ENCODE measurements around the gene TEFM.
"Not testable (repeated sequence)": the region's sequence is repeated elsewhere in the genome, so short reads cannot be mapped to it uniquely, and the experiment has no call there.

TEFM gene

DNA sequence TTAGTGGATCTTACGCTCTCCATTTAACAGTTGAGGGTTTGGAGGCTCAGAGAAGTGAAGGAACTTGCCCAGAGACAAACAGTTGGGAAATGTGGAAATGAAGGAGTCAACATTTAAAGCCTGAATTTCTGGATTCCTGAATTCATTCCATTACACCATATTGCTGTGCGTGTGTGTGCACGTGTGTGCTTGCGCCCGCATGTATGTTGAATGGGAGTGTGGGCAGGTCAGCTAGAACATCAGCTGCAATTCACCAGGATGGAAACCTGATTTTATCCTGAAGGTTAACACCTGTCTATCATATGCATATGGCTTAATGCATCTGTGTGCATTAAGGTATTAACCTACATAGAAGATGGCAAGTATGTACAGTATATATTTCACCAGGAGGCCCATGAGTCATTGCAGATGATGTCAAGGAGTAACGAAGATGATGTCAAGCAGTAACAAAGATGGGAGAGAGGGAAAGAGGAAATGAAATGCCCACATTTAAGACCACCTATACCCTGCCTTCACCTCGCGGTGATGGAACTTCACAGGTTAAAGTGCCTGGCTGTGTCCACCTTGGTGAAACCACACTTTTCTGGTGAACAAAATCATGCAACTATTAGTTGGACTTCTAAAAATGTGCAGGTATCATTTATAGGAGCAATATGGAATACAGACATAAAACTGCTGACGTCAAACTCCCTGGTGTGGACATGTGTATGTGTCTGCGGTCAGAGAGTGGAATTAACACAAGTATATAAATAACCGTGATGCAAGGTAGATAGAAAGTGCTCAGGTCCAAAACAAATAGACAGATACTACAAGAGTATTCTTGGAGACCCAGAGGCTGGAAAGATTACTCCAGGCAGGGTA is 14.9 kb upstream of the TEFM start:
- DNase-seq (ENCODE audit: low read depth) = no peak

DNA sequence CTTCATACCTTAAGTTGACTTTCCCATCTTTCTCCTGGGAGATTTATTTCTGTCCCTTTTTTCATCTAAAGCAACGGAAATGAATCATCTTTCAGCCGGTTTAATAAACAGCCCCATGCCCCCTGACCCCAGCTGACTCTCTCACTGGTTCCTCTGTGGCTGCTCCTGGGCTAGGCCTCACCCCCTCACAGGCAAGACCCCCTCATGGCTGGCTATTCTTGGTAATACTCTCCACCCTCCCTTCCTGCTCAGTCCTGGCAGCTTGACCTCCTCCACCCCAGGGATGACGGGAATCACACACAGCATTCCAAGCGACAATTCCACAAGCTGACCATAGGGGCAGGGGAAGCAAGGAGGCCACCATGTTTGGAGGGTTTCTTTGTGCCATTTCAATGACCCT is 14.2 kb upstream of the TEFM start:
- DNase-seq (ENCODE audit: low read depth) = no peak

DNA sequence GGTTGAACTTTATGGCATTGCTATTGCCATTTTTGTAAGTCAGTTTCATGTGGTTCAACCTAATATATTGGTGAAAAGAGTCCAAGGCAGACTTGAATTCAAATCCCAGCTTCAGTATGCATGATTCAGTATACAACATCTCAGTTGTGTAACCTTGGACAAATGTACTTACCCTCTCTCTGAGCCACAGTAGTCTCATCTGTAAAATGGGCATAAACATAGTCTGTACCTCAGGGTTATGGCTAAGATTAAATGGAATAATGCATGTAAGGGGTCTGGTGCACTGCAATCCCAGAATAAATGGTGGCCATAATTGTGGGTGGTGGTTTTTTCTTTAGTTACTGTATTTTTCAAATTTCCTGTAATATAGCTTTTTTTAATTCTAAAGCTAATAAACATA is 11.0 kb upstream of the TEFM start:
- DNase-seq (ENCODE audit: low read depth) = no peak

DNA sequence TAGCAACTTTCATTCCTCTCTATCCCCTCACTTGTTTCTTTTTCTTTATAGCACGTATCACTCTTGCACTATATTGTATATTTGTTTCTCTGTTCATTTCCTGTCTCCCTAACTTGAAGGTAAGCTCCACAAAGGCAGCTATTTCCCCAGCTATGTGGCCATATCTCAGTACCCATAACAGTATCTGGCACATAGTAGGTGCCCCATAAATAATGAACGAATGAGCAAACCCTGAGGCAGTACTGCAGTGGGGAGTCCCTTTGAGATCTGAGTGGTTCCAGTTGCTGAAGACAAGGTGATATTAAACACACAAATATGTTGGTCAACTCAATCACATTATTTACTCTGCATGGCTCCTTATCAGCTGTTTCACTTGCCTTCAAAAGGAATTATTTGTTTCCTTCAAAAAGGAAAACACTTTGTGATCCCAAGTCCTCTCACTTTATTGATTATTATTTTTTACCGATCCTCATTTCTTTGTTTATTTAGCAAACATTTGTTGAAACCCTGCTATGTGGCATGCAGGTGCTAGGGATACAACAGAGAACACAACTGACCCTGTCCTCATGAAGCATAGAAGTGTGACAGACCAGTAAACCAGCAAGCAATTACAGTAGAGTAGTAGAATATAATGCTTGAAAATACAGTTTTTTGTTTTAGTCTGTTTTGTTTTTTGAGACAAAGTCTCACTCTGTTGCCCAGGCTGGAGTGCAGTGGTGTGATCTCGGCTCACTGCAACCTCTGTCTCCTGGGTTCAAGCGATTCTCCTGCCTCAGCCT is 10.0 kb upstream of the TEFM start:
- DNase-seq (ENCODE audit: low read depth) = no peak

DNA sequence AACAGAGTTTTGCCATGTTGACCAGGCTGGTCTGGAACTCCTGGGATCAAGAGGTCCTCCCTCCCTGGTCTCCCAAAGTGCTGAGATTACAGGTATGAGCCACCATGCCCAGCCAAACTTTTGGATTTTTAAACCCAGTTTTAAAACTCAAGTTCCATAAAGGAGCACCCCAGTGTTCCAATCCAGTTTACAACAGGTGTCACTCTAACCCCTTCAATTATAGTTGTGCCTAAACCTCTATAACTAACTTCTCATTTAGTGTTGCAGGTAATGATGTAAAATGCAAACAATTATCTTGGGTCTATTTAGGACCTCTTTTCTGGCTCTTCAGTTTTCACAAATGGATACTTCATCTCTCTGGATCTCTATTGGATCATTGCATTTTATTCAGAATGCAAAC is 7.9 kb upstream of the TEFM start:
- no peak for DNase-seq (ENCODE audit: low read depth)

DNA sequence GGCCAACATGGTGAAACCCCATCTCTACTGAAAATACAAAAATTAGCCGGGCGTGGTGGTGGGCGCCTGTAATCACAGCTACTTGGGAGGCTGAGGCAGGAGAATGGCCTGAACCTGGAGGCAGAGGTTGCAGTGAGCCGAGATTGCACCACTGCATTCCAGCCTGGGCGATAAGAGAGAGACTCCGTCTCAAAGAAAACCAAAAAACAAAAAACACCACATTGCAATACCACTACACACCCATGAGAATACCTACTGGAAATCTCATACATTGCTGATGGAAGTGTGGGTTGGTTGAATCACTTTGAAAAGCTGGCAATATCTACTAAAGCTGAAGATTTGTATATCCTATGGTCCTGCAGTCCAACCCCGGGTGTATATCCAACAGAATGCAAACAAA is 4.1 kb upstream of the TEFM start:
- DNase-seq (ENCODE audit: low read depth) = not testable (repeated sequence)

DNA sequence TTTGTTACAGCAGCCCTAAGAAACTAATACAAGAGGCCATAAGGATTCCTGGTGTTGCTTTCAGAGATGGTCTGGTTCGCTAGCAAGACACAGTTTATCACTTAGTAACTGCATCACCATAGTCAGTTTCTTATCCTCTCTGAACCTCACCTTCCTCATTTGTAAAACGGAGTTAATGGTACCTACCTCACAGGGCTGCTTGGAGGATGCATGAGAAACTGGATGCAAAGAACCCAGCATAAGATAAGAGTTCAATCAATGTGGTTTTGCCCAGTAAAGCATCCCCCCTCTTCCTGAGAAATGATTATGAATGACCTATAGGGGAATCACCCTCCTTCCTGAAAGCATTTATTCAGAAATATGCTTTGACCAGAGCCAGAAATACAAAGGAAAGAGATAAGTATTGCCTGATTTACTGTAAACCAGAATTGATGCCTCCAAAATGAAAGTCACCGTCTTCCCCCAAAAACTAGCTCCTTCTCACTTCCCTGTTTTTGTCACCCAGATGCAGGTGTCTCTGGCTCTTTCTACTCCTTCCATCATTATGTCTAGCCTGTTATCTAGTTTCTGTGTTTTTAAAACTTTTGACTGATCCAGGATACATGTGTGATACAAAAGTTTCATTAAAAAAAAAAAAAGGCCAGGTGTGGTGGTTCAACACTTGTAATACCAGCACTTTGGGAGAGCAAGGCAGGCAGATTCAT is 2.8 kb upstream of the TEFM start:
- DNase-seq (ENCODE audit: low read depth) = no peak

DNA sequence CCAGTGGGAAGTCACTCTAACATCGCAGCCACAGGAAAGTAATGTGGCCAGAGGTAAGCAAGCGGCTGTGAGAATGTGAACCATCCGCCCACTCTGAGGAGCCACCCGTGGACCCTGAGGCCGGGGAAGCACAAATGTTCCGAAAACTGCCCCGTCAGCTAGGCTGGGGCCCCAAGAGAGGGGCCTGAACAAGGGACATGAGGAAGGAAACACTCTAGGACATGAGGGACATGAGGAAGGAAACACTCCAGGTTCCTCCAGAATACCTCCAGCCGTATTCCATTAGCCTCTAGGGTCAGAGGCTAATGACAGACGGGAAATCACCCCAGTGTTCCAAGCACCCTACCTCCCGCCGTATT is 317 bp downstream of the TEFM start:
- peak; percentile 3 for DNase-seq (ENCODE audit: low read depth)

DNA sequence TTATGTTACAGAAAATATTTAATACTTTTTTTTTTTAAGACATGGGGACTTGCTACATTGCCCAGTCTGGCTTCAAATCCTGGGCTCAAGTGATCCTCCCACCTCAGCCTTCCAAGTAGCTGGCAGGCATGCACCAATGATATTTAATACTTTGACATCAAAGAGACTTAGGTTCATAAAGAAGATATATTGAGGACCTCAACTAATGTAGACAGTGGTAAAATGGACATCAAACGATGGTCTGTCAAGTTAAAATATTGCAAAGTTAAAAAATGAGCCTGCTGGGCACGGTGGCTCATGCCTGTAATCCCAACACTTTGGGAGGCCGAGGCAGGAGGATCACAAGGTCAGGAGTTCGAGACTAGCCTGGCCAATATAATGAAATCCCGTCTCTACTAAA is 8.7 kb downstream of the TEFM start:
- DNase-seq (ENCODE audit: low read depth) = no peak

DNA sequence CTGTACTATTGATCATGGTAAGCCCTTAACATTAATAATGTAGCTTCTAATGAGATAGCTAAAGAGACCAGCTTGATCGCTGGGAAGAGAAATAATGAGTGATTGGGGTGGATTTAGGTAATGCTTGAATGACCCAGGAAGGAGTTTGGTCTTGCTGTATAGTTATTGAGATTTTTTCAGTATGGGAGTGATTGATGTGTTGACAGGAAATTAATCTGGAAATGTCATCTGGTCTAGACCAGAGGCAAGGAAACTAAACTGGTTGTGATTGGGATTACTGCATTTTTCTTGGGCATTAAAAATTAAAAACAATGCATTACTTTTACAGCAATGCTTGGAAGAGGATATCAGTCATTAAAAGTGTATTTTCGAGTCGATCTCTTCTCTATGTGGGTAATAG is 11.8 kb downstream of the TEFM start:
- no peak for DNase-seq (ENCODE audit: low read depth)

DNA sequence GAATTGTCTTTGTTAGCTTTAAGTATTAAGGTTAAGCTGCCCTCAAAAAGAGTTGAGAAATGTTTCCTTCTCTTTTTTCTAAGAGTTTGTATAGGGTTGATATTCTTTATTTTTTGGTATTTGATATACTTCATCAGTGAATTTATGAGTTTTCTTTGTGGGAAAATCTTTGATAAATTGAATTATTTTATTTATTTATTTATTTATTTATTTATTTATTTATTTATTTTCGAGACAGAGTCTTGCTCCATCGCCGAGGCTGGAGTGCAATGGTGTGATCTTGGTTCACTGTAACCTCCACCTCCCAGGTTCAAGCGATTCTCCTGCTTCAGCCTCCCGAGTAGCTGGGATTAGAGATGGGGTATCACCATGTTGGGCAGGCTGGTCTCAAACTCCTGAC is 19.9 kb downstream of the TEFM start:
- no peak for DNase-seq (ENCODE audit: low read depth)

DNA sequence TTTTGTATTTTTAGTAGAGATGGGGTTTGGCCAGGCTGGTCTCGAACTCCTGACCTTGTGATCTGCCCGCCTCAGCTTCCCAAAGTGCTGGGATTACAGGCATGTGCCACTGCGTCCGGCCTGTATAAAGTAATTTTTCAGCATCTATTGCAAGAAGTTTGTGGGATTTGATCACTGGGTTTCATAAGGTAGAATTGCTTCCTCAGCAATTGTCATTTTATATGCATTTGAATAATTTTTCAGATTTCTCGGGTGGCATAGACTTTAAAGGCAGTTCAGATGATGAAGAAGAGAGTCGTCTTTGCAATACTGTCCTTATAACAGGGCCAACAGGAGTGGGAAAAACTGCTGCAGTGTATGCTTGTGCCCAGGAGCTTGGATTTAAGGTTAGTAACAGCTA is 37.0 kb downstream of the TEFM start:
- DNase-seq (ENCODE audit: low read depth) = no peak

DNA sequence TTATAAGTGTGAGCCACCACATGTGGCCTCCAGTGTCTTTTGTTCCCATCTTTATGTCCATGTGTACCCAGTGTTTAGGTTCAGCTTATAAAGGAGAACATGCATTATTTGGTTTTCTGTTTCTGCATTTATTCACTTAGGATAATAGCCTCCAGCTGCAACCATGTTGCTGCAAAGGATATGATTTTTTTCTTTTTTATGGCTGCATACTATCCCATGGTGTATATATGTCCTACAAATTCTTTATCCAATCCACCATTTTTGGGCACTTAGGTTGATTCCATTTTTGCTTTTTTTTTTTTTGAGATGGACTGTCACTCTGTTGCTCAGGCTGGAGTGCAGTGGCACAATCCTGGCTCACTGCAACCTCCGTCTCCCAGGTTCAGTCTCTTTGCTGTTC is 41.4 kb downstream of the TEFM start:
- DNase-seq (ENCODE audit: low read depth) = no peak

DNA sequence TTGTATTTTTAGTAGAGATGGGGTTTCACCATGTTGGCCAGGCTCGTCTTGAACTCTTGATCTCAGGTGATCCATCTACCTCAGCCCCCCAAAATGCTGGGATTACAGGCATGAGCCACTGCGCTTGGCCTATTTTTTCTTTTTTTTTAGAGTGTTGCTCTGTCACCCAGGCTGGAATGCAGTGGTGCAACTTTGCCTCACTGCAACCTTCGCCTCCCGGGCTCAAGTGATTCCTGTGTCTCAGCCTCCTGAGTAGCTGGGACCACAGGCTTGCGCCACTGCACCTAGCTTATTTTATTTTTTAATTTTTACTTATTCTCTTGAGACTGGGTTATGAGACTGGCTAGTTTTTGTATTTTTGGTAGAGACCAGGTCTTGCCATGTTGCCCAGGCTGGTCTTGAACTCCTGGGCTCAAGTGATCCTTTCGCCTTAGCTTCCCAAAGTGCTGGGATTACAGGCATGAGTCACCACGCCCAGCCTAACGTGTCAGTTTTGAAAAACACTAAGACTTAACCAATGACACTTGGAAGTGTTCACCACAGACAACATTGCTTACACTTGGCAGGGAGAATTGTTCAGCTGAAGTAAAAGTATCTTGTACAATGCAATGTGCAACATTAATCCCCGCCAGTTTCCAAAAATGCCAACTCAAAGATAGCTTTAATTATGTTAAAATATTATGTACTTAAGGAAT is 47.3 kb downstream of the TEFM start:
- DNase-seq (ENCODE audit: low read depth) = no peak

DNA sequence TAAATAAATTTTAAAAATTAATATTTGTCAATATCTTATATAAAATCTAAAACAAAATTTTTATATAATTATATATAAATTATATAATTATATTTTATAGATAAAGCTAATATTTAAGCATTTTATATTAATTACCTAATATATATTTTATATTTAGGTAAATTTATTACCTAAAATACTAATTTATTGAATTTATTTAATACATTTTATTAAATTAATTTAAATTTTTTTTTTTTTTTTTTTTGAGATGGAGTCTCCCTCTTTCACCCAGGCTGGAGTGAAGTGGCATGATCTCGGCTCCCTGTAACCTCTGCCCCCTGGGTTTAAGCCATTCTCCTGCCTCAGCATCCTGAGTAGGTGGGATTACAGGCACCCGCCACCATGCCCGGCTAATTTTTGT is 51.9 kb downstream of the TEFM start:
- DNase-seq (ENCODE audit: low read depth) = no peak
